22Rv1 (cell line): Measurements from ENCODE around the gene C1orf74.

ENCODE experiments used
- ZFX ChIP-seq: fragments of 450-650 bp; IDR thresholded peaks from 2 replicates; pipeline ENCODE4 v1.6.1; 2017; ENCODE audit warnings: antibody characterized with exemption, borderline replicate concordance
- TF ChIP-seq, protein P1 (sequence below): fragments of 450-650 bp; IDR thresholded peaks from 2 replicates; pipeline ENCODE4 v1.5.1; 2017; ENCODE audit warnings: mild to moderate bottlenecking

DNA sequence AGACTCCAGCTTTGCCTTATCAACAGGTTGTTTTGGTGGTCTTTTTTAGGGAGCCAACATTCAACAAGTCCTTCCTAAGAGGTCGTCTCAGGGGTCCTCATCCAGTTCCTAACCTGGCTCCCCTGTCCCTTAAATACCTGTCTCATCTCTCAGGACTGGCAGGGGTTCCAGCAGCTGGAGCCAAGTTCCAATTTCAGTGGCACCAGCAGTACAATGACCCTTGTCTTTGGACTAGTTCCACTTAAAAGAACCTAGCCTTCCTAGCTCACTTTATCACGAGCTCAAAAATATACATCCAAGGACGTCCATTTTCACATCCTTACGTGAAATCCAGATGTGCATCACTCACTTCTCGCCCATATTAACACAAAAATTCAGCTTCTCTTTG is 47.2 kb downstream of the C1orf74 start:
- TF ChIP-seq, protein P1, sequence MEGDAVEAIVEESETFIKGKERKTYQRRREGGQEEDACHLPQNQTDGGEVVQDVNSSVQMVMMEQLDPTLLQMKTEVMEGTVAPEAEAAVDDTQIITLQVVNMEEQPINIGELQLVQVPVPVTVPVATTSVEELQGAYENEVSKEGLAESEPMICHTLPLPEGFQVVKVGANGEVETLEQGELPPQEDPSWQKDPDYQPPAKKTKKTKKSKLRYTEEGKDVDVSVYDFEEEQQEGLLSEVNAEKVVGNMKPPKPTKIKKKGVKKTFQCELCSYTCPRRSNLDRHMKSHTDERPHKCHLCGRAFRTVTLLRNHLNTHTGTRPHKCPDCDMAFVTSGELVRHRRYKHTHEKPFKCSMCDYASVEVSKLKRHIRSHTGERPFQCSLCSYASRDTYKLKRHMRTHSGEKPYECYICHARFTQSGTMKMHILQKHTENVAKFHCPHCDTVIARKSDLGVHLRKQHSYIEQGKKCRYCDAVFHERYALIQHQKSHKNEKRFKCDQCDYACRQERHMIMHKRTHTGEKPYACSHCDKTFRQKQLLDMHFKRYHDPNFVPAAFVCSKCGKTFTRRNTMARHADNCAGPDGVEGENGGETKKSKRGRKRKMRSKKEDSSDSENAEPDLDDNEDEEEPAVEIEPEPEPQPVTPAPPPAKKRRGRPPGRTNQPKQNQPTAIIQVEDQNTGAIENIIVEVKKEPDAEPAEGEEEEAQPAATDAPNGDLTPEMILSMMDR, result no peak
- no peak for TF ChIP-seq ZFX
